ENCODE measurements around the gene CCDC141. TPM values are rescaled to one million over a fixed set of nuclear protein-coding genes. Genes with fewer than 3 reads are reported as not detected.

The CCDC141 gene
- total RNA-seq, 1 donor from 2014 or later: 0.06 TPM

- no peak for DNase-seq (ENCODE audit: extremely low read depth, low read depth, low spot score)
Measured at GRCh38 chr2:178834086-178834485, 215.9 kb downstream of the CCDC141 start.

- no peak for DNase-seq (ENCODE audit: extremely low read depth, low read depth, low spot score)
Measured at GRCh38 chr2:178833382-178833781, 216.6 kb downstream of the CCDC141 start.

- no peak for DNase-seq (ENCODE audit: extremely low read depth, low read depth, low spot score)
Measured at GRCh38 chr2:178830451-178830850, 219.5 kb downstream of the CCDC141 start.

GRCh38 chr2:178829981-178830380 is 220.0 kb downstream of the CCDC141 start:
- DNase-seq (ENCODE audit: extremely low read depth, low read depth, low spot score): no peak

GRCh38 chr2:178829299-178829960 is 220.5 kb downstream of the CCDC141 start:
- peak; percentile 87 for DNase-seq (ENCODE audit: extremely low read depth, low read depth, low spot score)

- DNase-seq (ENCODE audit: extremely low read depth, low read depth, low spot score): no peak
Measured at GRCh38 chr2:178828486-178828881, 221.5 kb downstream of the CCDC141 start.

- DNase-seq (ENCODE audit: extremely low read depth, low read depth, low spot score): no peak
Measured at GRCh38 chr2:178827739-178828485, 222.0 kb downstream of the CCDC141 start.

GRCh38 chr2:178827111-178827510 is 222.8 kb downstream of the CCDC141 start:
- no peak for DNase-seq (ENCODE audit: extremely low read depth, low read depth, low spot score)

- no peak for DNase-seq (ENCODE audit: extremely low read depth, low read depth, low spot score)
Measured at GRCh38 chr2:178825183-178825582, 224.8 kb downstream of the CCDC141 start.

- no peak for DNase-seq (ENCODE audit: extremely low read depth, low read depth, low spot score)
Measured at GRCh38 chr2:178824181-178824580, 225.8 kb downstream of the CCDC141 start.

GRCh38 chr2:178819992-178820391 is 229.9 kb downstream of the CCDC141 start:
- DNase-seq (ENCODE audit: extremely low read depth, low read depth, low spot score): no peak

- no peak for DNase-seq (ENCODE audit: extremely low read depth, low read depth, low spot score)
Measured at GRCh38 chr2:178819147-178819875, 230.6 kb downstream of the CCDC141 start.

GRCh38 chr2:178811901-178812300 is 238.0 kb downstream of the CCDC141 start:
- DNase-seq (ENCODE audit: extremely low read depth, low read depth, low spot score): no peak

GRCh38 chr2:178811045-178811444 is 238.9 kb downstream of the CCDC141 start:
- DNase-seq (ENCODE audit: extremely low read depth, low read depth, low spot score): no peak

- no peak for DNase-seq (ENCODE audit: extremely low read depth, low read depth, low spot score)
Measured at GRCh38 chr2:178810422-178810821, 239.5 kb downstream of the CCDC141 start.

GRCh38 chr2:178807227-178808008 is 242.5 kb downstream of the CCDC141 start, which contains the start of gene TTN:
TSS of gene TTN (minus strand) at chr2:178807423. CDS start at chr2:178804642, 2,781 bp downstream.
- DNase-seq (ENCODE audit: extremely low read depth, low read depth, low spot score): no peak

- DNase-seq (ENCODE audit: extremely low read depth, low read depth, low spot score): no peak
Measured at GRCh38 chr2:178806543-178806942, 243.4 kb downstream of the CCDC141 start.

GRCh38 chr2:178805457-178805856 is 244.5 kb downstream of the CCDC141 start:
- DNase-seq (ENCODE audit: extremely low read depth, low read depth, low spot score): no peak

- DNase-seq (ENCODE audit: extremely low read depth, low read depth, low spot score): no peak
Measured at GRCh38 chr2:178804791-178805190, 245.1 kb downstream of the CCDC141 start.

GRCh38 chr2:178800510-178800909 is 249.4 kb downstream of the CCDC141 start:
- DNase-seq (ENCODE audit: extremely low read depth, low read depth, low spot score): no peak

GRCh38 chr2:178799305-178799704 is 250.6 kb downstream of the CCDC141 start:
- DNase-seq (ENCODE audit: extremely low read depth, low read depth, low spot score): no peak

Measured in glomerular endothelial cell (primary cell).